Measurements from ENCODE around the gene CROT.

- no peak for TF ChIP-seq EZH2 (IDR thresholded peaks at IDR 0.05)
- TF ChIP-seq POLR2AphosphoS5 (IDR thresholded peaks at IDR 0.05; ENCODE audit: borderline replicate concordance, low read depth, low read length) = no peak
Measured at GRCh38 chr7:87316097-87316700, 29.3 kb upstream of the CROT start.
